Neural cell (in vitro differentiated cells): ENCODE results near the gene ITIH4.

ENCODE experiments used
- CTCF ChIP-seq: fragments of 450-650 bp; IDR thresholded peaks from 2 replicates; pipeline ENCODE4 v1.5.1; 2014; ENCODE audit warnings: antibody characterized with exemption, mild to moderate bottlenecking, moderate library complexity; ENCODE audit not compliant: poor library complexity, severe bottlenecking
- EZH2 ChIP-seq: fragments of 200-600, 300-800 bp; shearing (Covaris generic), sonication (generic); IDR thresholded peaks from 2 replicates; pipeline ENCODE4 v1.6.1; 2014; ENCODE audit warnings: antibody characterized with exemption, low read length, borderline replicate concordance, mild to moderate bottlenecking; ENCODE audit not compliant: insufficient read depth, poor library complexity, severe bottlenecking
- POLR2AphosphoS5 ChIP-seq: IDR thresholded peaks from 2 replicates; pipeline ENCODE4 v1.6.1; 2012
- RAD21 ChIP-seq: fragments of 450-650 bp; conservative IDR thresholded peaks from 2 replicates; pipeline ENCODE4 v1.6.1; 2014; ENCODE audit warnings: antibody characterized with exemption, mild to moderate bottlenecking, moderate library complexity
- TAF1 ChIP-seq: IDR thresholded peaks from 2 replicates; pipeline ENCODE4 v1.6.1; 2012; ENCODE audit warnings: low read depth

DNA sequence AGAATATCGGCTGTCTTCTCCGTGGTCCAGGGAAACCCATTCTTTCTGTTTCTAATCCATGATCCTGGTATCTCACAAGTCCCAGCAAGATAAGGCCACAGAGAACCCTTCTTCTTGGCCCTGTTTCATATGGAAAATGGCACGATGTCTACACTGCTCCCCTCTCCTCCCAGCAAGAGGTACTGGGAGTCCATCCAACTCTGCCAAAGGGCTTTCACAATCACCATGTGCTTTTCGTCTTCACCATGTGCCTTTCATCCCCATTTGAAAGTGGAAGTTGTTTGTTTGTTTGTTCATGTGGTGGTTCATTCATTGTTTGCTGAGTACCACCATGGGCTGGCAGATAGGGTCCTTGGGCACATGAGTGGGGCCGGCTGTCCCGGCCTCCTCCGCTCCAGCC lies 30.4 kb downstream of the ITIH4 start:
- TF ChIP-seq POLR2AphosphoS5 (no peak), CTCF (no peak), EZH2 (no peak), TAF1 (no peak), RAD21 (no peak)
